T-helper 2 cell treated with Interferon-gamma antibody and Interleukin-4, amounts not matched to agents 100 ng/mL and 5 ng/mL, for 36 hours (primary cell): ENCODE measurements around the gene TMED1. TPM values are rescaled to one million over a fixed set of nuclear protein-coding genes. Genes with fewer than 3 reads are reported as not detected.

Experiments used
- intact Hi-C: fragments of 100-400 bp; cut with micrococcal nuclease; formaldehyde crosslinking; loops from one replicate; pipeline ENCODE4 v1.15.1; 2023
- total RNA-seq: library from RNA; stranded (reverse); gene quantifications from 2 replicates; pipeline ENCODE4 v1.2.3, GENCODE V29; 2022

Gene TMED1
- total RNA-seq, 1 donor from 2014 or later, result 12.8 TPM

GRCh38 chr19:10835089-10835753 is 791 bp downstream of the TMED1 start:
- intact Hi-C loops, result no loop called here

- intact Hi-C loops, result no loop called here
These were observed 3.1 kb downstream of the TMED1 start for GRCh38 chr19:10832939-10833296.

DNA sequence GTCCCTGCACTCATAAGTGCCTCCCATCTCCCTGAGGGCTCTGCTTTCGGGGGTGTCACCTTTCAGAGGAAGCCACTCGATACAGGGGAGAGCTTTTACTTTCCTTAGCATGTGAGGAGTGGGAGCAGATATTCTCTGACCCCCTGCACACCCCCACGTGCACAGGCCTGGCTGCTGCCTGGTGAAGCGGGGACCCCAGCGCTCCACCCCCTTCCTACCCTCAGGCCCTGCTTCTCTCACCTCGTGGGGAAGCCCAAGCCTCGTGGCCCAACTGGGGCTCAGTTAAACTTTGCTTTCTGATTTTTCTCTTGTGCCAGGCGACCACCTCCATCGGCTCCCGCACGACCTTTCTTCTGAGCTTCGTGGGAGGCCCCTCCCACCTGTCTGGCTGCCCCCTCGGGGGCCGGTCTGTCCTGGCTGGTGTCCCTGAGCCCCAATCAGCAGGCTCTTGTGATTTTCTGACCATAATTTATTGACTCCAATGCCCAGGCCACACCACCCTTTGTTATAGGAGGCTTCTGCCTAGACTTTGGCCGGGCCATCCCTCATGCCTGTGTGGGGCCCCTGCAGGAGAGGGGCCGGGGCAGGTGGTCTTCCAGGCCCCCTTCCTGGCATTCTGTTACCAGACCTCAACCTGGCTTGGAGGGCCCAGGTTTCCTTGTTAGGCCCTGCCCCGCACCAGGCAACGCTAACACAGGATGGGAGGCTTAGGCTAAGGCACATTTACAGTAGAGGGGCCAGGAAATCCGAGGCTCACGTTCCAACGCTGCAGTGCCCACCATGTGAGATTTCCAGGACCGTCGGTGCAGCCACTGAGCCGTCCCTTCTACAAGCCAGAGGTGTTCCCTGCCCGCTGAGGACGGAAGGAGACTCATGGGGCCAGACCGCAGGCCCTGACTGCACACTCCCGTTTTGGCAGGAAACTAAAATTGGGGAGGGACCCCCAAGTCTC is 3.7 kb downstream of the TMED1 start:
- intact Hi-C loops, result no loop called here

DNA sequence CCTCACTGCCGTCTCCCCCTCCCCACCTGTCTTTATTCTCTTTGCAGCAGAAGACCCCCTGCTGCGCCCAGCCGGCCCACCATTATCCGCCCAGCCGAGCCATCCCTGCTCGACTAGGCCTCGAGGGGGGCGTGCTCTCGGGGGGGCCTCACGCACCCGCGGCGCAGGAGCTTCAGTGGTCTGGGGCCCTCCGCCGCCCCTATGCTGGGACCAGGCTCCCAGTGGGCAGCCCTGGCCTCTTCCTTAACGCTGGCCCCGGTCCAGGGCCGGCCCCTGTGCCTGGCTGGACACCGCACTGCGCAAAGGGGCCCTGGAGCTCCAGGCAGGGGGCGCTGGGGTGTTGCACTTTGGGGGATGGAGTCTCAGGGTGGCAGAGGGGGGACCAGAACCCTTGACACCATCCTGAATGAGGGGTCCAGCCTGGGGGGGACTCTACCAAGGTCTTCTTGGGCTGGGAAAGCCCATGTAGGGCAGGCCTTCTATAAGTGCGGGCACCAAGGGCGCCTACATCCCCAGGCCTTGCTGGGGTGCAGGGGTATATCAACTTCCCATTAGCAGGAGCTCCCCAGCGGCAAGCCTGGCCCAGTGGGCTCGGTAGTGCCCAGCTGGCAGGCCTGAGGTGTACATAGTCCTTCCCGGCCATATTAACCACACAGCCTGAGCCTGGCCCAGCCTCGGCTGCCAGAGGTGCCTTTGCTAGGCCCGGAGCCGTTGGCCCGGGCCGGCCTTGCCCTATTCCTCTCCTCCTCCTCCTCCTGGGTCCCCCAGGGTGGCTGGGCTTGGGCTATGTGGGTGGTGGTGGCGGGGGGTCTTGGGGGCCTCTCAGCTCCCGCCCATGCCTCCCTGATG is 4.9 kb downstream of the TMED1 start:
- intact Hi-C loops, result no loop called here

GRCh38 chr19:10830370-10830769 is 5.6 kb downstream of the TMED1 start:
- intact Hi-C loops, result no loop called here

DNA sequence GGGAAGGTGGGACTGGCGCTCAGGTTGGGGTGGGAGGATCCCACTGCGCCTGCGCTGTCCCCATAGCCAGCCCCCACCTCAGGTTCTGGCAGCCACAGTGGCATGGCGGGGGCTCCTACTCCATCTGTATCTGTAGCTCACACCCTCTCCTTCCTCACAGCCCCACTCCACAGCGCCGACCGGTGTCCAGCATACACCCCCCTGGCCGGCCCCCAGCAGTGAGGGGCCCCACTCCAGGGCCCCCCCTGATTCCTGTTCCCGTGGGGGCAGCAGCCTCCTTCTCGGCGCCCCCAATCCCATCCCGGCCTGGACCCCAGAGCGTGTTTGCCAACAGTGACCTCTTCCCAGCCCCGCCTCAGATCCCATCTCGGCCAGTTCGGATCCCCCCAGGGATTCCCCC is 6.0 kb downstream of the TMED1 start:
- intact Hi-C loops, result no loop called here

DNA sequence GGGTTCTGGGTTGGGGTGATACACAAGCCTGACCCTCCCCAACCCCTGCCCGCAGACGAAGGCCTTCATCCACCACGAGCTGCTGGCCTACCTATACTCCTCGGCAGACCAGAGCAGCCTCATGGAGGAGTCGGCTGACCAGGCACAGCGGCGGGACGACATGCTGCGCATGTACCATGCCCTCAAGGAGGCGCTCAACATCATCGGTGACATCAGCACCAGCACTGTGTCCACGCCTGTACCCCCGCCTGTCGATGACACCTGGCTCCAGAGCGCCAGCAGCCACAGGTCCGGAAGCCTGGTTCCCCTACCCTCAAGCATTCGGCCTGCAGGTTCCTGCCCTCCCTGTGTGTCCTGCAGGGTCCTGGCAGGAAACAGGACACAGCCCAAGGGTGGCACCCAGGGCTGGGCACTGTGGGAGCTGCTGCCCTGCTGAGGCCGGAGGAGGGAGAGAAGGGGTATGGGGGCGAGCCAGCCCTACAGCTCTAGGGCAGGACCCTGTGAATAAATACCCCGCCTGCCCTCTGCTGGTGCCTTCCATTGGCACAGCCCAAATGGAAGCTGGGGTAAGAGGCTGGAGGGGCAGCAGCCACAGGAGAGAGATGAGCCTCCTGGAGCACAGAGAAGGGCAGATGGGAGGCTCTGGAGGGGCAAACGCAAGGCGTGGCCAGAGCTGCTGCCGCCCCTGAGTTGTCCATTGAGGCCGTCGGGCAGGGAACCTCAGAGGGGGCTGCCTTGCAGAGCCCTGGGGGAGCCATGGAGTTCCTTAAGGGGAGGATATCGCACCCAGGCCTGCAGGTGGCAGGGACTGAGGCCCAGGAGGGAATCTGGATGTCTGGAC is 6.8 kb downstream of the TMED1 start:
- intact Hi-C loops, result no loop called here

DNA sequence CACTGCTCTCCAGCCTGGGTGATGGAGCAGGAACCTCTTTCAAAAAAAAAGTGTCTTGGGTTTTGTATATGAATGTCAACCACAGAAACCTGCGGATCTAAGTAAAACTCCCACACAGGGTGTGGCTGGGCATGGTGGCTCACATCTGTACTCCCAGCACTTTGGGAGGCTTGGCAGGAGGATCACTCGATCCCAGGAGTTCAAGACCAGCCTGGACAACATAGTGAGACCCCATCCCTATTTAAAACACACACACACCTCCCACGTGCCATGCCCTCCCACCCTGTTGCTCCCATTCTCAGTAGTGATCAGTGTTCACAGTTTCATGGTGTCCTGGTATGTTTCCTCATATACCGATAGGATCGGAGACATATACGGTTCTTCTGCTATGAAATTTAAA is 9.2 kb downstream of the TMED1 start:
- intact Hi-C loops, result no loop called here

- intact Hi-C loops, result no loop called here
These were observed 9.8 kb downstream of the TMED1 start for GRCh38 chr19:10826231-10826630.

- intact Hi-C loops, result no loop called here
These were observed 12.3 kb downstream of the TMED1 start for GRCh38 chr19:10823690-10824089.

GRCh38 chr19:10820173-10820572 is 15.8 kb downstream of the TMED1 start:
- intact Hi-C loops, result no loop called here

- intact Hi-C loops, result no loop called here
These were observed 16.6 kb downstream of the TMED1 start for GRCh38 chr19:10819124-10820060.

- intact Hi-C loops, result no loop called here
These were observed 17.5 kb downstream of the TMED1 start for GRCh38 chr19:10818301-10819123.

GRCh38 chr19:10817291-10818038 is 18.5 kb downstream of the TMED1 start:
- intact Hi-C loops, result no loop called here

DNA sequence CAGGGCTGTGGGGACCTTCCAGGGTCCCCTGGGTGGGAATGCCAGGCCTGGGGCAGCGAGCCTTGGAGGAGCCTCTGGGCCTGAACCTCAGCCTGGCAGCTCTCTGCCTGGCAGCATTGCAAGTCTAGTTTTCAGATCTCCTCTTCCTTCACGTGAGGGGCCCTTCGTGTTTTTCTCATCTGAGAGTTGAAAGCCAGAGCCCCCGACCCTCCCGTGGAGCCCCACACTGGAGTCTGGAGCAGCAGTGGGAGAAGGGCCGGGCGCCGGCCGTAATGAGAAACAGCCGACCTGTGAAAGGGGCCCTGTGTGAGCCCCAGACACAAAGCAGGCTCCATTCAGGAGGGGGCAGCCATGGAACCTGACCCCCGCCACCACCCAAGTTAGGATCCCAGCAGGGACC is 19.3 kb downstream of the TMED1 start:
- intact Hi-C loops, result no loop called here

DNA sequence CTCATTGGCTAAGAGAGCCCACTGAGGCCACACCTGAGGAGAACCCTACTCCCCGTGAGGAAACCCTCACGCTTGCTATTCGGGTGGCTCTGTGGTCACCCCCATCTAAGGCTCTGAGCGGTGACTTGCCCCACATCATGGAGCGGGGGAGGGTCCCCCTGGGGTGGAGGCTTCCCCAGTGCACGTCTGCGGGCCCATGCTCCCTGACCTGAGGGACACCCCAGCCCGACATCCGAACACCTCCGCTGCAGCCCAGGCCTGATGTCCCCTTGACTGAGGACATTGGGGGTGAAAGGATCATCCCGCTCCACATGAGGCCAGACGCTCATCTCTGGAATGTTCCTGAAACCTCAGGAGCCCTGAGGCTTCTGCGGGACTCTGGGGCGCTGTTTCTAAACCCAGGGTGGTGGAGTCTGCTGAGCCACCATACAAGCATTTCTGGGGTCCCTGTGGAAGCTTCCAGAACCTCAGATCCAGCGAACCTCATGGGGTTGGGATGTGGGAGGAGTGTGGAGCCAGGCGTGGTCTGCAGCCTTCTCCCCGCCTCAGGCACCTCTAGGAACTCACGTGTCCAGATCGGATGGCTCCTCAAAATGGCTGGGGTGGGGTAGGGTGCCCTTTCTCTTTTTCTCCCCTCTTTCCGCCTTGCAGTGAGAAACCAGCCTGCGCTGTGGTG is 19.9 kb downstream of the TMED1 start:
- intact Hi-C loops, result no loop called here

GRCh38 chr19:10815007-10815536 is 20.9 kb downstream of the TMED1 start:
- intact Hi-C loops, result no loop called here
